Stromal cell of bone marrow (primary cell): ENCODE measurements around the gene RNF169.
"Not testable (repeated sequence)": the region's sequence is repeated elsewhere in the genome, so short reads cannot be mapped to it uniquely, and the experiment has no call there.

Experiments used
- DNase-seq: peaks from one replicate; pipeline ENCODE4 v3.0.0-alpha.2; 2012; ENCODE audit warnings: low read depth

The RNF169 gene

DNA sequence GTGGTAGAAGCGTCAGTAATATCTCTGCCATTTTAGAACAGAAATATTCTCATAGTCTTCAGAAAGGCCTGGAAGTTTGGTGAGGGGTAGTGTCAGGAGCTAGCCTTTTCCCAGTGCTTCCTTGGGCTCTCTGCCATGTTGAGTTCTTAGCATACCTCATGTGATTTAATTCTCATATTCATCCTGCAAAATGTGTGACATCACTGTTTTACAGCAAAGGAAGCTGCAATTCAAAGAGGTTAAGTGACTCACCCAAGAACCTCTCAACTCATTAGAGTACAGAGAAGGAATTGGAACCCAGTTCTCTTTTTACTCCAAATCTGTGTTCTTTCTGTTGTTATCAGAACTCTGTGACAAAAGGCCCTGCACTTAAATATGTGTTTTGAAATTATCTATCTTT, 72.1 kb downstream of the RNF169 start:
- DNase-seq, result peak; percentile 87

- DNase-seq, result peak; percentile 66
These were observed 73.5 kb downstream of the RNF169 start for GRCh38 chr11:74822170-74822569.

GRCh38 chr11:74824285-74824982, 75.8 kb downstream of the RNF169 start:
- DNase-seq, result no peak

DNA sequence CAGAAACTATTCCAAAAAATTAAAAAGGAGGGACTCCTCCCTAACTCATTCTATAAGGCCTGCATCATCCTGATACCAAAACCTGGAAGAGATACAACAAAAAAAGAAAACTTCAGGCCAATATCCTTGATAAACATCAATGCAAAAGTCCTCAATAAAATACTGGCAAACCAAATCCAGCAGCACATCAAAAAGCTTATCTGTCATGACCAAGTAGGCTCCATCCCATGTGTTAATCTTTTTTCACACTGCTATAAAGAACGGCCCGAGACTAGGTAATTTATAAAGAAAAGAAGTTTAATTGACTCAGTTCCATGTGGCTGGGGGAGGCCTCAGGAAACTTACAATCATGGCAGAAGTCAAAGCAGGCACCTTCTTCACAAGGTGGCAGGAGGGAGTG, 76.9 kb downstream of the RNF169 start:
- not testable (repeated sequence) for DNase-seq

- no peak for DNase-seq
These were observed 78.3 kb downstream of the RNF169 start for GRCh38 chr11:74826901-74827300.

GRCh38 chr11:74837191-74837590, 88.5 kb downstream of the RNF169 start:
- no peak for DNase-seq

DNA sequence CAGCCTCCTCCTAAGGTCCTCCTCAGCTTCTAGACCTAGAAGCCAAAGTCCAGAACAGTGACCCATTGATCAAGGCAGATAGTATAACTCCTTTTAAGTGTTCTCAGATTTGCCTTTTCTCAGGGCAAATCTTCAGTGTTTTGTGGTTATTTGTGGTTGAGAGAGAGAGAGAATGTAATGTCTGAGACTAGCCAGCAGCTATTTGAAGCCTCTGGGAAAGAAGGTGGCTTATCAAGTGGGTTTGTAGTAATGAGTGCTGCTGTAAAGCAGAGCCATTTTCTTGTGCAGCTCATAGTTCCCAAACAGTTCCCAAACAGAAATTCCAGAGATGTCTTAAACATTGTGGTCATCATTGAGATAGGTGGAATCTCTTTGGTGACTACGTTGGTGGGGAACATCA, 89.5 kb downstream of the RNF169 start:
- no peak for DNase-seq

GRCh38 chr11:74839446-74839845, 90.8 kb downstream of the RNF169 start:
- DNase-seq, result no peak

- DNase-seq, result no peak
These were observed 91.3 kb downstream of the RNF169 start for GRCh38 chr11:74839971-74840370.

GRCh38 chr11:74840486-74840885, 91.8 kb downstream of the RNF169 start:
- no peak for DNase-seq

DNA sequence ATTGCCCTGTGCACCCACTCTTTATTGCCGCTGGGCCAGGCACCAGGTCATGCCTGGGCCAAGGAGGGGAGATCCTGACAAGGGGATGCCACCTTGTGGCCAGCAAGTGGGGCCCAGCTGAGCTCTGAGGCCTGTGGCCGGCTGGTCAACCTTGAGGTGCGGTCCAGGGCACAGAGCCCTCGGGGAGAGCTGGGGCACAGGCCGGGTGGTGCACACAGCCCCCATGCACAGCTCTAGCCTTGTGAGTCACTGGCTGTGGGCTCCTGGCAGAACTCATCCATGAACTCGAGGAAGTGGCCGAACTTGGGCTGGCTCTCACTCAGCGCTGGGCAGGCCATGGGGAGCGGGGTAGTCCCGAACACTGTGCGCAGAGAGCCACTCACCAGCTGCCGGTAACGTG, 94.3 kb downstream of the RNF169 start:
- no peak for DNase-seq

- no peak for DNase-seq
These were observed 95.4 kb downstream of the RNF169 start for GRCh38 chr11:74844072-74844471.

GRCh38 chr11:74844865-74845264, 96.2 kb downstream of the RNF169 start:
- DNase-seq, result no peak

DNA sequence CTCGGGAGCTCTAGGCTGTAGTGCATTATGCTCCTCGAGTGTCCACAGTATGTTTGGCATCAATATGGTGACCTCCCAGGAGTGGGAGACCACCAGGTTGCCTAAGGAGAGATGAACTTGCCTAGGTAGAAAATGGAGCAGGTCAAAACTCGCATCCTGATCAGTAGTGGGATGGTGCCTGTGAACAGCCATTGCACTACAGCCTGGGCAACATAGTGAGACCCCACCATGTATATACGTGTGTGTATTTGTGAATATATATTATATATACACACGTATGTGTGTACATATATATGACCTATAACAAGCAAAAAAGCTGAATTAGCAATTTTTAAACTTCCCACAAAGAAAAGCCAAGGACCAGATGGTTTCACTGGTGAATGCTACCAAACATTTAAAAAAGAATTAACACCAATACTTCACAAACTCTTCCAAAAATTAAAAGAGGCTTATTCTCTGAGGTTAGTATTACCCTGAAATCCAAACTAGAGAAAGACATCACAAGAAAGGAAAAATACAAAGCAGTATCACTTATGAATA, 97.4 kb downstream of the RNF169 start:
- no peak for DNase-seq

GRCh38 chr11:74846770-74847169, 98.1 kb downstream of the RNF169 start:
- no peak for DNase-seq

- DNase-seq, result no peak
These were observed 98.7 kb downstream of the RNF169 start for GRCh38 chr11:74847395-74847794.

DNA sequence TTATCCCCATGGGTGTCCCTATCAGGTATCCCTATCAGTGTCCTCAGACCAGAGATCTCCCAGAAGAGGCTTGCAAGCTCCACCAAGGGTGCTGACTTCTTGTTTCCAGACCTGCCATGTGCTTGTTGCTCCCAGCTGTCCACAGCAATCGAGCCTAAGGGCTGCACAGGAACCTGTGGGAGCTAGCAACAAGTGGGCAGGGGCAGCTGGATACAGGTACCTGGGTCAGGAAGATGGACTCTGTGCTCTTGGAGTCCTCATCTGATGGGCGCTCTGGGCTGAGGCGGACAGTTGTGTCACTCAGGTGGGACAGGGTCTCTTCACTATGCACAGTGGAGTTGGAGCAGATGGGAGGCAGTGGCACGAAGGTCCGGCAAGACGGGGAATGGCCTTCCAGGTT, 99.2 kb downstream of the RNF169 start:
- DNase-seq, result no peak

GRCh38 chr11:74849525-74850391, 101.1 kb downstream of the RNF169 start:
- DNase-seq, result peak; percentile 87

DNA sequence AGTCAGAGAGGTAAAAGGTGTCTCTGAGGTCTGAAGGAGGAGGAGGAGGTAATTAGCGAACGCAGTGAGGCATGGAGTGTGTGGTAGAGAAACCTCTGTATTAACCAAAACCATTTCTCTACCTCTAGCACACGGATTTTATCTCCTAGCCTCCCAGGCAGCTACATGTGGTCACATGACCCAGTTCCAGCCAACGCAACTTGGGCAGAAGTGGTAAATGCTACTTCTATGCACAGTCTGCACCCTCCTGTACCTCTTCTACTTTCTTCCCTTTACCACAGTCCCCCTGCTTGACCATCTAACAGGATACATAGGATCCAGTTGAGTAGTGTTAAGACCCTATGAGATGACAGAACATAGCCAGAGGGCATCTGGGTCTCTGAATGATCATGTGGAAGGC, 104.6 kb downstream of the RNF169 start:
- DNase-seq, result no peak

DNA sequence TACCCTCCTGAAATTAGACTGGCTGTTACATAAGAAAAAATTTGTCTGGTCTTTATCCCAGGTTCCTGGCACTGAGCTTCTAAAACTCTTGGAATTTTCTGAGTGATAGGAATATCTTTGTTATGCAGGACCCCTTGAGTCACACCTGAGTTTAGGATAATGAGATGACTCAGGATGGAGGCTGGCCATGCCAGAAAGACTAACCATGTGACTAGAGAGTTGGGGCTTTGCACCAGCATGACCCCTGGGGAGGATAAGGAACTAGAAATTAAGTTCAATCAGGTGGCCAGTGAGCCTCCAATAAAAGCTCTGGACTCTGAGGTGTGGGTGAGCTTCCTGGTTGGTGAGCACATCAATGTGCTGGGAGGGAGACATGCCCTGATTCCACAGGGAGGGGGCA, 112.1 kb downstream of the RNF169 start:
- no peak for DNase-seq

DNA sequence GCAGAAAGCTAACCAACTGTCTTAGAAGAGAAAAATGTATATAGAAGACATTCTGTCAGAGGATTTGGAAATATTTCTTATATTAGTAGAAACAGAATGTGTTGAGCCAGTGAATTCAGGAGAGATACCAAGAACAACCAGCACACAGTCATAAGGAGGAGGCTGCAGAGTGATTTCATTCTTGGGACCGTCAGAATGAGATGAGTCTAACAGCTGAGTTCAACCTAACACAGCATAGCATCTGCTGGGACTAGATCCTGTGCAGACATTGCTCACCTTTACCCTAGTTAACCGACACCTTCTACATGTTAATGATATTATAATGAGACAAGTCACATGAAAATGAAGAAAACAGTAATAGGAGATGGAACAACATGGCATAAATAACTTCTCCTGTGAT, 114.8 kb downstream of the RNF169 start:
- no peak for DNase-seq

- no peak for DNase-seq
These were observed 117.9 kb downstream of the RNF169 start for GRCh38 chr11:74866557-74866956.

DNA sequence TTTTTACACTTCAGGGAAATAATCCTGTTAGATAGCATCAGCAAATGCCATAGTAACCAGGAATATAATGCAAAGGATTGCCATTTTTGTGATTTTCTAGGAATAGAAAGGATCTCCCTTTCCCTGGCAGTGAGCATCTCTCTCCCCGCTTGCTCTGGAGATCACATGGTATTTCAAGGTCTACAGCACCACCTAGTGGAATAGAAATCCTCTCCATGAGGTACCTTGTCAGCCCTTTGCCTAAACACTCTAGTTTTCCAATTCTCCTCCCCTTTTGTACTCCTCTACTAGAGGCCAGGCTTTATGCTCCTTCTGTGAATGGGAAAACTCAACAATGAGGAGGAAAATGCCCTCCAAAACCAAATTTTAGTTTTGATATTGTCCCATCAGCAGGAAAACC, 121.8 kb downstream of the RNF169 start:
- DNase-seq, result peak; percentile 5
